SH-SY5Y (cell line): ENCODE results near the gene NUCKS1.

Source experiments
- GATA2 ChIP-seq: IDR thresholded peaks from 2 replicates; pipeline ENCODE4 v1.6.1; 2011; ENCODE audit warnings: mild to moderate bottlenecking, low read depth, low read length
- GATA3 ChIP-seq: IDR thresholded peaks from 2 replicates; pipeline ENCODE4 v1.6.1; 2011; ENCODE audit warnings: low read depth, mild to moderate bottlenecking, low read length, moderate library complexity

DNA sequence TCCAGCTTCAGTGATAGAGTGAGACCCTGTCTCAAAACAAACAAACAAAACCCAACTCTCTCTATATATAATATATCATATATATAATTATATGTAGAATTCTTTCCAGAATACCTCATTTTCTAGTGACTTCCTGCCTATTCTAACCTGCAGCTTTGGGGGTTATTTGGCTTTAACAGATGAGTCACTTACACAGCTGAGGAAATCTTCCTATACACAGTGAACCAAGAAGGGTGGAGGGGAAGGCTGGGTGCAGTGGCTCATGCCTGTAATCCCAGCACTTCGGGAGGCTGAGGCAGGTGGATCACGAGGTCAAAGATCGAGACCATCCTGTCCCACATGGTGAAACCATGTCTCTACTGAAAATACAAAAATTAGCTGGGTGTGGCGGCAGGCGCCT, 16.1 kb upstream of the NUCKS1 start:
- TF ChIP-seq GATA3 (no peak), GATA2 (no peak)
